GM21619 (cell line): ENCODE data around the gene NEDD4L.

ENCODE experiments used
- ATAC-seq: cut with Tn5 transposase; IDR thresholded peaks from one replicate; pipeline ENCODE4 v1.9.1; 2021; ENCODE audit not compliant: unreplicated experiment

The NEDD4L gene

GRCh38 chr18:58389745-58390144 is 345.7 kb downstream of the NEDD4L start:
- ATAC-seq, result no peak

DNA sequence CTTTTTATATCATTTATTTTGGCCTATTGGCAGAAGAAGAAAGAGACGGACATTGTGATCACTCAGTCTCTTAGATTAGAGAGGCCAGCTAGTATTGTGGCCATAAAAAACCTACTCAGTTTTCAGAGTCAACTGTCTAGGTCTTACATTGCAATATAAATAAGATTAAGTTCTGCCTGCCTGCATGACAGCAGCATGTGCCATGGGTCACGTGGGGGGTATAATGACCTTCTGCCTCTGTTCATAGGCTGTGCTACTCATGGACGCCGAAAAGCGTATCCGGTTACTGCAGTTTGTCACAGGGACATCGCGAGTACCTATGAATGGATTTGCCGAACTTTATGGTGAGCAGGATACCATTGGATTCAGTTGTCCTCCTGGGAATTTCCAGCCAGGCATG is 346.4 kb downstream of the NEDD4L start:
- no peak for ATAC-seq

DNA sequence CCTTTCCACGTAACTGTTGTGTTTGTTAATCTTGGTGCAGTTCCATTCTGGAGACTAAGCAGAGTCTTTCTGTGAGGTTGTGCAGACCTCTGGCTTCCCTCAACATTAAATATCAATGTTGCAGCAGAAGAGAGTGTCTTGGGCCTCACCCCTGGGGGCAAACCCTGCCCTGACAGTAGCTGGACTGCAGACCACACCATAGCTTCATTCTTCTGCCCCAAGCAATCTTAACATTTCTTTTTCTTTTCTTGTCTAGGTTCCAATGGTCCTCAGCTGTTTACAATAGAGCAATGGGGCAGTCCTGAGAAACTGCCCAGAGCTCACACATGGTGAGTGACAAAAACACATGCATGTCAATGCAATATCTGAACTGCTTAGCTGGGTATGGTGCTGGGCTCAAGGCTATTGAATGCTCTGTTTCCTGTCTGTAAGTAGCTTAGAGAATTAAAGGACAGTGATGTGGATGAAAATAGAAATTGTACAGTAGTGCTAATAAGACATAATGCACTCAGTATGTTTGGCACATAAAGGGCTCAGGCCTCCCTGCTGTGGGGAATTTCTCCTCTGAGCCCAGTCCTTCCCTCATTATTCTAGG is 347.3 kb downstream of the NEDD4L start:
- ATAC-seq, result no peak

GRCh38 chr18:58391932-58392323 is 347.9 kb downstream of the NEDD4L start:
- ATAC-seq, result no peak

- no peak for ATAC-seq
Measured at GRCh38 chr18:58392324-58393000, 348.4 kb downstream of the NEDD4L start.

DNA sequence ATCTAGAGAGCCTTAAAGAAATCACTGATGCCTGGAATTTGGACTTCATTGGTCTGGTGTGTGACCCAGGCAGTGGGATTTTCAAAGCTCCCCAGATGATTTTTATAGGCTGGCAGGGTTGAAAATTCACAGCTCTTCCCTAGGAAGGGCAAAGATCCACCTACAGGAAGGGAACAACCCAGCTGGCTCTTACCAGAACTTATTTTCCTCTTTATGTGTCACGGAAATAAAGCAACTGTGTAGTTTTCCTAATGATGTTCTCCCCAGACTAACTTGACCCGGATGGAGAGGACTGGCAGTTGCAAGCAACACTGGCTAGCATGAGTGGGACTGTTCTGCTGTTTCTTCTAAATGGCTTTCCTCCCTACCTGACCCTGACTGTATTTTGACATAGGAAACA is 349.3 kb downstream of the NEDD4L start:
- no peak for ATAC-seq

DNA sequence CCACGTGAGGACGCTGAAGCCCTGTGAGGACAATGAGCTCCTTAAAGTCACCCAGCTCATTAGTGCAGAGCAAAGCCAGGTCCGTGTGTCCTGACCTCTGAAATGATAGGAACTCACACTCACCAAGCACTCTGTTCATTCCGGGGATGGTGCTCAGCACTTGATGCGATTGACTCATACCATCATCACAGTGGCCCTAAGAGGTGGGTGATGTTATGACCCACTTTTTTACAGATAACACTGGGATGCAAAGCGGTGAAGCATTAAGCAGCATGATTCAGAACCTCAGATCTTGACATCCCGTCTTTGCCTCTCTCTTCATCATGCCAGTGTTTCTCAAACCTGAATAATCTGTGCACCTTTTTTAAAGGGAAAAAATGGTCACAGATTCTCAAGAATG is 350.0 kb downstream of the NEDD4L start:
- no peak for ATAC-seq

DNA sequence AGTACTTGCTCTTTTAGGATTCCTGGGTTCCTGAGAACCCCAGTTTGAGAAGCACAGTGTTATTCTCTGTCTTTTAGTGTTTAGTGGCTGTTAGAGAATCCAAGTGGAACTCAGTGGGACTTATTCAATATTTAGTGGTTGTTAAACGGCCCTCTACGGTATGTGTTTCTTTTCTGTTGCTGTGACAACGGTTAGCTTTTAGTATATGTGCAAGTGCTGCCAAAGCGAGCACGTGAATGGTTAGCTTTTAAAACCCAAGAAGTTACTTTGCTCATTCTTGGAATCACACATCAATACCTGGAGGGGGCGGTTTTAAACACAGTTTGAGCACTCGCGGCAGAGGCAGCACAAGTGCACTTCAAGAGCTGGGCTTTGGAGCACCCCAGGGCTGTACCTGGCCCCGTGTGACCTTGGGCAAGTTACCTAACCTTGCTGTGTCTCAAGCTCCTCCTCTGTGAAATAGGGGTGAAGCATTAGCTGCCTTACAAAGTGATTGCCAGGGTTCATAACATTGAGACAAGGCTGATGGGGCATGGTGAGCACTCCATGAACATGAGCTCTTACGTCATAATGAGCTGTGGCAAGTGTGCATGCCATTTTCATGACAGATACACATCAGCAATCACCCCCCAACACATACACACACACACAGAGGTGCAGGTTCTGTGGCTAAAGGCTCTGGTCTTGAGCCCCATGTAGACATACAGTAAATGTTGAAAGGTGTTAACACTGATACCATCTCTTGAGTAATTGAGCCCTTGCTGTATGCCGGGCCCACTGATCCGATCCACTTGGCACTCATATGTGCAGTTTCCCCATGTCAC is 350.8 kb downstream of the NEDD4L start:
- ATAC-seq, result no peak

DNA sequence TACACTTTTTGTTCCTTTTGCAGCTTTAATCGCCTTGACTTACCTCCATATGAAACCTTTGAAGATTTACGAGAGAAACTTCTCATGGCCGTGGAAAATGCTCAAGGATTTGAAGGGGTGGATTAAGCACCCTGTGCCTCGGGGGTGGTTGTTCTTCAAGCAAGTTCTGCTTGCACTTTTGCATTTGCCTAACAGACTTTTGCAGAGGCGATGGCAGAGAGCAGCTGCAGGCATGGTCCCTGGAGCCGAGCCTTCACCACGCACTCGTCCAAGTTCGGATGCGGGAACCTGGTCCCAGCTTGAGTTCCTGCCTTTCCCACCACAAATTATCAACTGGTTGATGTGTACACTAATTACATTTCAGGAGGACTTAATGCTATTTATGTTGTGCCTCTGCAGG is 352.1 kb downstream of the NEDD4L start:
- no peak for ATAC-seq

DNA sequence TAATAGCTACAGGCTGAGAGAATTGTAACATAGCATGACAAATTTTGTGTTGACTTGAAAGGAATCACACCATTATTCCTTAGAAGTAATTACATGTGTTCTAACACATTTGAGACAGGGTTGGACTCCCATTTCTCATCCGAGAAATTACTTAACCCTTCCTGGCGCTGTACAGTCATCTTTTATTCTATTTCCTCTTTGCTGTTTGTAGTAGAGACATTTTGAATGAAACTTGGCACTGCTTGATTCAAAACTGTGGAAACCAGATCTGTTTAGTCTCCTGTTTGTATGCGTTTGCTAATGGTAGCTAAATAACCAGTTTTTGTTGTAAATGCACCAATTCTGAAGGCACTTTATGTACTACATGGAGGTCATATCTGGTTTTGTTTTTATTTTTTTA is 352.9 kb downstream of the NEDD4L start:
- ATAC-seq, result no peak

DNA sequence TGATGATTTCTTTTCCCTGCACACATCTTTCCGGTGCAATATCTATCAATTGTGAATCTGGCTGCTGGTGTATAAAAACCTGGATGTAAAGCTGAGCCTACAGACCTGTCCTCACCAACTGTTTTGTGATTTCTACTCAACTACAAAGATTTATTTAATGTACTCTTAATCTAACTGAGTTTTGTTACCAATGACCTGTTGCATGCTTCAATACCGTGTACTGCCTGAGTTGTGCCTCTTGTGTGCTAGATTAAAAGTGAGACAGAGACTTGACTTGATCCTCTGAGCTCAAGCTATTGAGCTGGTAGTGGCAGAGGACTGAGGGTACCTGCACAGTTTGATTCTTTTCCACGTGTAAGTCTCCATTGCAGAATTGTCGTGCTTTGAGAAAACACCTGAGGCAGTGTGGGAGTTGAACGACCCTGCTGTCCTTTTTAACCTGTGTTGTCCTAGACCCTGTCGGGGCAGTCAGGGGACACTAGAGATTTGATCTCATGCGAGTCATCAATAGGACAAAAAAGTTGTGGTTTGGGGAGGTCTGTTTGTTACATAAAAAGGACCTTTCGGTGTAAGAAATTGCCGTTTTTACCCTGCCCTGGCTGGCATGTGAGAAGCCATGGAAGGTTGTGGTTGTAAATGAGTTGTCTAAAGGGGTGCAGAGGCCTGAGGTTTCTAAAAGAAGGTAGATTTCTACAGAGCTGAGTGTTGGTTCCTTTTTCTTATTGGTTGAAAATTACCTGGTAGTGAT is 353.5 kb downstream of the NEDD4L start:
- no peak for ATAC-seq

GRCh38 chr18:58398648-58399398 is 354.8 kb downstream of the NEDD4L start:
- ATAC-seq, result no peak

DNA sequence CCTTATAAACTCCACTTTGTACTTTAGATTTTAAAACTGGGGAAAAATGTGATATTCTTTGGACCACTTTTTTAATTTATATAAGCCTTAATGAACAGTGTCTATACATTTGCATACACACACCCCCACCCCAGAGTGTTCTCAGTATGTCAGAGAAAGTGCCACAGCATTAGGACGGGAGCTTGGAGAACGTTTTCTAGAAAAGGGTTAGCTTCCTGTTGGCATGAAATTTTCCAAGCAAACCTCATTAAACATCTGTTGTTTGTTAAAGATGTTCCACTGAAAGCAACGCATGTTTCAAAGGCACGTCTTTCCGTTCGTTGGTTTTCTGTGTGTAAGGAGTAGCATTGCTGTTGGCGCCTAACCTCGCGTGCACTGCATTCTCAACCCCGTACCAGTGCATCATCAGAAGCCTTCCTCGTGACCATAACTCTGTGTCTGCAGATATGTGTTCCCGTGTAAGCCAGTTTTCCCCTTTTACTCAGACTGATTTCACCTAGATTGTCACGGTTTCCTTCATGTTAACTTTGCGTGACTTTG is 356.4 kb downstream of the NEDD4L start:
- no peak for ATAC-seq

DNA sequence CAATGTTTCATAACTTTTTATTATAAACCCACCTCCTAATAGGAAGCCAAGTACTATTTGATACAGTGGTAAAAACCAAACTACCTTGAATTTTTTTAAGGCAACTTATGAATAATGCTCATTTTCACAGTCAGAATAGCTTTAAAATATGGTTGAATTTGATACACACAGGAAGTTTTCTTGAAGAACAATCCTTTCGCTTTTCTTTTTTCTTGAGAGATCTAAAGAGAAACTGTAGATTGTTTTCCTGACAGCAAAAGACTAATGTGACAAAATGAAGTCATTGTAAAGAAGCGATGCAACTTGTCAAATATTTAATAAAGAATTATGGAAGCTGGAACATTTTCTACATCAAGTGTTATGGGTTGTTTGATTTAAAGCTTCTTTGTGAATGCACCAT is 357.2 kb downstream of the NEDD4L start:
- ATAC-seq, result no peak

GRCh38 chr18:58402247-58402646 is 358.2 kb downstream of the NEDD4L start:
- ATAC-seq, result no peak

DNA sequence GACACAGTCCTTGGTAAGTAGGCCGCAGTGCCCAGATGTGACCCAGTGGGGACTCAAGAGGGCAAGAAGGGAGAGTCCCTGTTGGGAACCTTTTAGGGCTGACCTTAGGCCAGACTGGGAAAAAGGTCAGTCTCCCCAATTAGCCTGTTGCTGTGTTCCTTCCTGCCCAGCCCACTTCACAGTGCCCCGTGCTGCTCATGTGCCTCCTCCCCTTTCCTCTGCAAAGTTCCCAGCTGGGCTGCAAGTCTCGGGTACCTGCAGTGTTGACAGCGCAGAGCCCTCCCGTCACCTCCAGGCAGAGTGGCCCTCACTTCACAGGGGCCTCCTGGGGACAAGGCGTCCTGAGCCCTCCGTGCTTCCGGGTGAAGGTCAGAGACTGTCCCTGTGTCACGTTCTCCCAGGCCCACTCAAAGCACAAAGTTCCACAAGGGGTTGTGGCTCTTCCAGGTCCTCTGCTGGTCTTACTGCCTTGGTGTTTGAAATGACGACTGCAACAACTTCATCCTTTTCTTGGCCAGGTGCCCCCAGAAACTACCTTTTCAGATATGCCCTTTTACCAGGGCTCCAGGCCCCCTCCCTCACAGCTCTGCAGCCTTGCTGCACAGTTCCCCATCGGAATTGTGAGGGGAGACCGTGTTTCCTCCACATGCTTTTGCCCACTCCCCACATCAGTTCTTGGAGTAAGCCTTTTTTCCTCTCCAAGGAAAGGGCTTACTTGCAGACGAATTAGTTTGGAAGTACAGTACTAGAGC is 359.1 kb downstream of the NEDD4L start:
- ATAC-seq, result no peak

DNA sequence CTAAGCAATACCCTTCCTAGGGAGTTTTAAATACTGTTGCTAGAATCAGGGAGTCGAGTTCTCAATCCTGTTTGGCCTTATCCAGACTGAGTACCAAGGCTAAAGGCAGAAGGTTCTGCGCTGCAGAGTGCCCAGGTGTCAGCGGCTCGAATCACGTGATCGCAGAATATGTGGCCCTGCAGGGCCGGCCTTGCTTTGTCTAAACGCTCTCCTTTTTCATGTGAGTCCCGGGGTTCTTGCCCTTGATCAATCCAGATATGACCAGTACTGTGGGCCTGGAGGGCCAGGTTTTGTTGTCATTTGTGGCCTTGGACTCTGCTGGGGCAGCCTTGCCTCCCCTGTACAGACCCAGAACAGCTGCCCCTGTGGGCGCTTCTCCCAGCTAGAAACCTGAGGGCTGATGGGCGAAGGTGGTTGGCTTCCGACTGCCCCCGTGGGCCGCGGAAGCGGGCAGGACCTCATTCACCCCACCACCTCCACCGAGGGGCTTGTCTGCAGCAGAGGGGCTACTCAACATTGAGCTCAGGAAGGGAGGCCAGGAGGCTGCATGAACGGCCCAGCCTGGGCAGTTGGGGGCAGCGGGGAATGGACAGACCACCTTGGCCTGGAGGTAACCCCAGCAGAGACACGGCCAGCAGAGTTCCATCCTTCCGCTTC is 359.9 kb downstream of the NEDD4L start:
- ATAC-seq, result no peak

DNA sequence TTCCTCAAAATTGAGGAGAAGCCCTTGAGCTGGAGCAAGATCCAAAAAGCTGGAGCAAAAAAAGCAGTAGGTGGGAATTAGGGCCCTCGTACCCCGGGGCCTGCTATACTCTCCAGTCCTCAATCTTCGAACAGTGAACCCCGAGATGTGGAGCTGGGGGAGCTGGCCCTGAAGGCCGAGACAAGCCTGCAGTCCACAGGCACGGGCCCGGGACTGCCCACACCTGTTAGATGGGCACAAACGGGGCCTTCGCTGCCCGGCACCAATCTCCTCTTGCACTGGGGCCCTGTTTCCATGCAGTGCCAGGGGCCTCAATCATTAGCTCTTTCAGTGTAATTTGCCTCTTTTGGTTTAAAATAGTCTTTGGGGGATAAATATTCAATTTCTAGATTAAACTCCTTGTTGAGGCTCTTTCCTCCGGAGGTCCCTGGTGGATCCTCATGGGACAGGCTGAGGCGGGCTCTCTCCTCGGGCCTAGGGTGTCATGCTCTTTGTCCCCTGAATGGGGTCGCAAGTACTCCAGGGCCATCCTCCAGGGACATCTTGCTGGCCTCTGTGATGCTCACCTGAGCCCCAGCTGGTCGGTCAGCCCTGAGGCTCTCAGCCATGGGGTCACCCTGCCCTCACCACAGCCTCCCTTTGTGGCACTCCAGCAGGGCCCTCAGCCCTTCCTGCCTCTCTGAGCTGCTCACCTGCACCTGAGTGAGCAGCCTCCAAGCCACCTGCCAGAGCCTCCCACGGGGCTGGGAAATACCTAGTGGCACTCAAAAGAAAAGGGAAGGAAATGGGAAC is 361.3 kb downstream of the NEDD4L start:
- no peak for ATAC-seq

GRCh38 chr18:58407263-58407648 is 363.2 kb downstream of the NEDD4L start:
- no peak for ATAC-seq
